Testis (tissue), 3 donors: ENCODE results near the gene ZBTB40. TPM values are rescaled to one million over a fixed set of nuclear protein-coding genes. Genes with fewer than 3 reads are reported as not detected.
A peak's percentile ranks its signal among the peaks of the same experiment; 100 is the strongest.

Experiments used
- DNase-seq: peaks from one replicate; pipeline ENCODE4 v3.0.0-alpha.2; 2019
- H3K27ac ChIP-seq, 2 donors: fragments of 200-600 bp; sonication (generic); one replicate each; pipeline ENCODE4 v1.5.1; 2019
- H3K27me3 ChIP-seq: fragments of 200-600 bp; sonication (generic); one replicate; pipeline ENCODE4 v1.5.1; 2019
- H3K36me3 ChIP-seq: fragments of 200-600 bp; sonication (generic); one replicate; pipeline ENCODE4 v1.5.1; 2017; ENCODE audit warnings: low read depth; ENCODE audit errors: missing control alignments
- H3K4me1 ChIP-seq: fragments of 200-600 bp; sonication (generic); one replicate; pipeline ENCODE4 v1.5.1; 2019
- H3K4me3 ChIP-seq, 2 donors: fragments of 200-600 bp; sonication (generic); one replicate each; pipeline ENCODE4 v1.5.1; 2017 to 2019
- H3K9me3 ChIP-seq: fragments of 200-600 bp; sonication (generic); one replicate; pipeline ENCODE4 v1.5.1; 2017
- POLR2A ChIP-seq: fragments of 450-650 bp; IDR thresholded peaks from one replicate; pipeline ENCODE4 v1.6.1; 2017; ENCODE audit warnings: antibody characterized with exemption, mild to moderate bottlenecking, moderate library complexity
- WGBS, 2 donors: methylation state at CpG; one replicate each; pipeline ENCODE4 v1.1.5; 2018; 5-methylcytosine and 5-hydroxymethylcytosine counted together
- intact Hi-C: fragments of 100-400 bp; cut with DNase I; formaldehyde crosslinking; loops from one replicate; pipeline ENCODE4 v1.15.1; 2023; ENCODE audit warnings: low total_unique reads
- polyA plus RNA-seq: library from polyadenylated mRNA; stranded (reverse); fragments of 350-450 nt; fragmentation: Illumina TruSeq; extraction: RNeasy Lipid Tissue Mini Kit (QIAGEN cat#74804); gene quantifications from one replicate; pipeline ENCODE4 v1.2.3, GENCODE V29; 2014; ENCODE audit warnings: low read depth, low replicate concordance; ENCODE audit not compliant: insufficient read depth
- total RNA-seq, 2 donors: library from RNA; depleted of rRNA; stranded (reverse); fragments of >200 nt; gene quantifications; one replicate each; pipeline ENCODE4 v1.2.3, GENCODE V29; 2016
- TF ChIP-seq, protein P1 (sequence below), 3 experiments: fragments of 450-650 bp in 2 of 3; fragments of 200-600 bp in 1 of 3; sonication (generic) in 1 of 3; IDR thresholded peaks; one replicate each; pipeline ENCODE4 v1.5.1; 2016 to 2019; ENCODE audit warnings: antibody characterized with exemption in 3 of 3, mild to moderate bottlenecking in 2 of 3, moderate library complexity in 1 of 3

The ZBTB40 gene
- total and polyA plus RNA-seq, 3 donors from 2014 or later, result 15.6 to 28.6 (median 28.1) TPM

DNA sequence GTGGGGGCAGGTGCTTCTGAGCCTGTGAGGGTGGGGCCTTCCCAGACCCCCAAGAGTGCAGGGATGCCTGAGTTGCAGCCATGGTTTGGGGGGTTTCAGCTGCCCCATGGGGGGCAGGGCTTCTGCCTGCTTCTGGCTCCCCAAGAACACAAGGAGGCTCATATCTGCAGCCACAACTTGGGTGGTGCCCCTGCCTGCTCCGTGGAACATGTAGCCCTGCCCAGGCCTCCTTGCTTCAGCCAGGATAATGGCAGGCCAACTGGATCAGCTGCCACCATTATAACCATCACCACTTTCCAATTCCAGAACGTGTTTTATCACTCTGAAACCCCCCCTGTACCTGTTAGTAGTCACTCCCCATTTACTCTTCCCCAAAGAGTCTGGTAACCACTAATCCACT is 14.0 kb downstream of the ZBTB40 start:
- no peak overlapping the region for H3K27ac ChIP-seq
- no peaks in the 10 kb centered on the region for H3K27me3 ChIP-seq
- H3K4me1 ChIP-seq, result peaks cover 11% of the 10 kb centered on the region
- no peaks in the 10 kb centered on the region for H3K9me3 ChIP-seq
- 88 to 89% methylated on average over 2 of the region's 2 CpGs for WGBS, 2 donors
- DNase-seq, result no peak
- no peaks in the 10 kb centered on the region for H3K36me3 ChIP-seq
- intact Hi-C loops, result no loop called here
- no peak for TF ChIP-seq POLR2A
- TF ChIP-seq, protein P1, sequence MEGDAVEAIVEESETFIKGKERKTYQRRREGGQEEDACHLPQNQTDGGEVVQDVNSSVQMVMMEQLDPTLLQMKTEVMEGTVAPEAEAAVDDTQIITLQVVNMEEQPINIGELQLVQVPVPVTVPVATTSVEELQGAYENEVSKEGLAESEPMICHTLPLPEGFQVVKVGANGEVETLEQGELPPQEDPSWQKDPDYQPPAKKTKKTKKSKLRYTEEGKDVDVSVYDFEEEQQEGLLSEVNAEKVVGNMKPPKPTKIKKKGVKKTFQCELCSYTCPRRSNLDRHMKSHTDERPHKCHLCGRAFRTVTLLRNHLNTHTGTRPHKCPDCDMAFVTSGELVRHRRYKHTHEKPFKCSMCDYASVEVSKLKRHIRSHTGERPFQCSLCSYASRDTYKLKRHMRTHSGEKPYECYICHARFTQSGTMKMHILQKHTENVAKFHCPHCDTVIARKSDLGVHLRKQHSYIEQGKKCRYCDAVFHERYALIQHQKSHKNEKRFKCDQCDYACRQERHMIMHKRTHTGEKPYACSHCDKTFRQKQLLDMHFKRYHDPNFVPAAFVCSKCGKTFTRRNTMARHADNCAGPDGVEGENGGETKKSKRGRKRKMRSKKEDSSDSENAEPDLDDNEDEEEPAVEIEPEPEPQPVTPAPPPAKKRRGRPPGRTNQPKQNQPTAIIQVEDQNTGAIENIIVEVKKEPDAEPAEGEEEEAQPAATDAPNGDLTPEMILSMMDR (IDR thresholded peaks at IDR 0.05), result no peak
- no peak overlapping the region for H3K4me3 ChIP-seq

DNA sequence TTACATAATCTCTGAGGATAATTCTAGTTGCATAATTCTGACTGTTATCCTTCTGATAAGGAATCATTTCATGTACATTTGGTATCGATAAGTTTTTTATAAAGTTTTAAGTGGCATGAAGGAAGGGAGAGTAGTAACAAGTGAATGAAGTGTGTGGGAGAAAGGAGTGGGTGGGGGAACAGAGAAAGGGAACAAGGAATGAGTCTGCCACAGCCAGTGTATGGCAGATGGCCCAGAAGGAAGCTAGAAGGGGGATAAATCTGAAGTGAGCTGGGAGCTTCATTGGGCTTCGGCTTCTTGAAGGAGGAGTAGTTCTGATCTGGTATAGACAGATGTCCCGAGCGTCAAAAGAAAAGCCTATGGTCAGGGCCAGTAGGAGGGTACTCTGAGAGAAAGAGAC is 18.6 kb downstream of the ZBTB40 start:
- WGBS, 2 donors, result 60 to 80% methylated on average over 4 of the region's 4 CpGs

DNA sequence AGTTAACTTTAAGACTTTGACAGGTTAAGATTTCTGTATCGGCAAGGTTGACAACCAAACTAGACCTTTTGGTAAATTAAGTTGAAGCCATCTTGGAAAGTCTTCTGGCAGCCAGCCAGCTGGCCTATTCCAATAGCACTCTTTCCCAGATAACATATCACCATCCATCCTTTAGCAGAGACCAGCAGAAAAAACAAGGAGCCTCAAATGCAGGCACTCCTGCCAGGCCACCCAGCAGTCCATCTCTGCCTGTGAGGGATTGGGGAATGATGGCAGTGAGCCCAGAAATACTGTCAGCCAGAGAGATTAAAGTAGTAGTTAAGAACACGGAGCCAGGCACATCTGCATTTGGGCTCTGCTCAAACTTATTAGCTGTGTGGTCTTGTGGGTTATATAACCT is 19.4 kb downstream of the ZBTB40 start:
- no peak overlapping the region for H3K27ac ChIP-seq
- TF ChIP-seq, protein P1 (IDR thresholded peaks at IDR 0.05), result no peak
- TF ChIP-seq POLR2A, result no peak
- H3K36me3 ChIP-seq, result no peaks in the 10 kb centered on the region
- no peak overlapping the region for H3K4me3 ChIP-seq
- H3K27me3 ChIP-seq, result no peaks in the 10 kb centered on the region
- H3K9me3 ChIP-seq, result no peaks in the 10 kb centered on the region
- 44 to 45% methylated on average over 2 of the region's 2 CpGs for WGBS, 2 donors
- peaks cover 20% of the 10 kb centered on the region for H3K4me1 ChIP-seq
- intact Hi-C loops, result no loop called here
- peak; percentile 77 for DNase-seq

More for the DNA sequence above, 18.6 kb downstream of the ZBTB40 start:
- no peaks in the 10 kb centered on the region for H3K36me3 ChIP-seq
- H3K27me3 ChIP-seq, result no peaks in the 10 kb centered on the region
- no peaks in the 10 kb centered on the region for H3K9me3 ChIP-seq
- no peak overlapping the region for H3K4me3 ChIP-seq
- no peak for DNase-seq
- no peak overlapping the region for H3K27ac ChIP-seq
- TF ChIP-seq, protein P1 (IDR thresholded peaks at IDR 0.05), result no peak
- no peak for TF ChIP-seq POLR2A
- peaks cover 20% of the 10 kb centered on the region for H3K4me1 ChIP-seq
- intact Hi-C loops, result no loop called here

DNA sequence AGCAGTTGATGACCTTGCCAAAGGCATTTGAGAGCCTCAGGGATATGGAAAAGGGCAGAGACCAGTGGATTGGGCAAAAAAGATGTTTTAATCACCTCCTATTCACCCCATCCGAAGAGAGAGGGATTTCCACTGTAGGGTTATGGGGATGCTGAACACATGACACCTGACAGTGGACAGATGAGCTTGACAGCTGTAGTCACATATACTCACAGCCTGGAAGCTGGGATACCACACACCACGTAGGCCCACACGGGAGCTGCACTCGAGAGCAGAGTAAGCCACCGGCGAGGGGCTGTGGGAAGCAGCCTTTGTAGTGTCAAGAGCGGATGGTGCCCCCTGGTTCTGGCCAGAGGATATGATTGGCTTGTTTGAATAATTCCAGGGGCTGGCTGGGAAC is 20.0 kb downstream of the ZBTB40 start:
- no peak for DNase-seq
- H3K4me1 ChIP-seq, result peaks cover 20% of the 10 kb centered on the region
- no peak for TF ChIP-seq POLR2A
- TF ChIP-seq, protein P1 (IDR thresholded peaks at IDR 0.05), result no peak
- H3K9me3 ChIP-seq, result no peaks in the 10 kb centered on the region
- intact Hi-C loops, result no loop called here
- H3K27me3 ChIP-seq, result no peaks in the 10 kb centered on the region
- H3K36me3 ChIP-seq, result no peaks in the 10 kb centered on the region
- 88 to 91% methylated on average over 6 to 7 of the region's 7 CpGs for whole genome bisulfite sequencing, 2 donors
- no peak overlapping the region for H3K27ac ChIP-seq
- H3K4me3 ChIP-seq, result no peak overlapping the region

DNA sequence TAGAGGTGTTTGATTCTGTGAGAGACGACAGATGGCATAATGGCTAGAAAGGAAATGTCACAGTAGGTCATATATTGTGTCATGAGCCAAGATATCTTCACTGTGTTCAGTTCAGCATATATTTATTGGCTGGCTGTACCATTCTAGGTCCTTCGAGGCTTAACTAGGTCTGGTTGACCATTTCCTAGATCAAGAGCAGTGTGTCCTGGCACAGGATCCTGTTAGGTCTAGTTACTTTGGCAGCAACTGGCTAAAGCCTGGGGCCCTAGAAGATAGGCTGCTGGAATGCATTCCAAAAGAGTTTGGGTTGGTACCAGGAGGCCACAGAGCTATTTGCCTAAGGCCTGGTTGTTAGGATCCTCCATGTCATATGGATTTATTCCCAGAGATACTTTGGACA is 20.9 kb downstream of the ZBTB40 start:
- intact Hi-C loops, result no loop called here
- Histone ChIP-seq H3K27me3 (no peaks in the 10 kb centered on the region), H3K36me3 (no peaks in the 10 kb centered on the region), H3K4me3 (no peak overlapping the region), H3K4me1 (peaks cover 20% of the 10 kb centered on the region), H3K9me3 (no peaks in the 10 kb centered on the region), H3K27ac (no peak overlapping the region)
- no peak for DNase-seq
- TF ChIP-seq POLR2A, result no peak
- TF ChIP-seq, protein P1 (IDR thresholded peaks at IDR 0.05), result no peak
- 63 to 65% methylated on average over 2 of the region's 2 CpGs for WGBS, 2 donors
